A673 (cell line): ENCODE data around the gene SH2D2A.
"Not testable (repeated sequence)": the region's sequence is repeated elsewhere in the genome, so short reads cannot be mapped to it uniquely, and the experiment has no call there.

Experiments
- CTCF ChIP-seq: fragments of 300-800, 200-600 bp; sonication (generic); conservative IDR thresholded peaks from 2 replicates; pipeline ENCODE4 v1.5.1; 2017; ENCODE audit warnings: low read depth, mild to moderate bottlenecking, antibody characterized with exemption, low read length, moderate library complexity, mixed read lengths
- EZH2 ChIP-seq: fragments of 200-600 bp; sonication (generic); IDR thresholded peaks from 2 replicates; pipeline ENCODE4 v1.6.1; 2017; ENCODE audit warnings: borderline replicate concordance, low read depth, mild to moderate bottlenecking, mixed read lengths, antibody characterized with exemption, low read length; ENCODE audit not compliant: poor library complexity, severe bottlenecking

- not testable (repeated sequence) for TF ChIP-seq EZH2, CTCF
Observed at GRCh38 chr1:156757572-156758253, 58.9 kb downstream of the SH2D2A start.
